ENCODE data around the gene U2AF2.

Gene U2AF2

DNA sequence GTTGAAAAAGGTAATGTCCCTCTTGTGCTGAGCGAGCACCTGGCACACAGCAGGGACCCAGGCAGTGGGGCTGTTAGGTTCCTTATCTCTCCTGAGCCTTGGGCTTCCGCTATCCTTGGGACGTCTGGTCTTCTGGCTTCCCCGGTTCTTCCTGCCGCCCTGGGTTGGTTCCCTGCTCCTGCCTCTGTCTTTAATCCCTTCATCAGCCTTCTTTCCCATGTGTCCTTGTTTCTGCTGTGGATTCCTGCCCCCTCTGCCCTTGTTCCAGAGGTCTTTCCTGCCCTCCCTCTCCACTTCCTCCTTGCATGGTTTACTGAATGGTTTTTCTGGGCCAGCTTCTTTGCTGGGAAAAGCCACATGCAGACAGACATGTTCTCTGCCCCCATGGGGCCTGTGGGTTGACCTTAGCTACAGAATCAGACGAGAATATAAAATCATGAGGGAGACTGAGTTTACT lies 22.8 kb downstream of the U2AF2 start:
- no peak for DNase-seq

DNA sequence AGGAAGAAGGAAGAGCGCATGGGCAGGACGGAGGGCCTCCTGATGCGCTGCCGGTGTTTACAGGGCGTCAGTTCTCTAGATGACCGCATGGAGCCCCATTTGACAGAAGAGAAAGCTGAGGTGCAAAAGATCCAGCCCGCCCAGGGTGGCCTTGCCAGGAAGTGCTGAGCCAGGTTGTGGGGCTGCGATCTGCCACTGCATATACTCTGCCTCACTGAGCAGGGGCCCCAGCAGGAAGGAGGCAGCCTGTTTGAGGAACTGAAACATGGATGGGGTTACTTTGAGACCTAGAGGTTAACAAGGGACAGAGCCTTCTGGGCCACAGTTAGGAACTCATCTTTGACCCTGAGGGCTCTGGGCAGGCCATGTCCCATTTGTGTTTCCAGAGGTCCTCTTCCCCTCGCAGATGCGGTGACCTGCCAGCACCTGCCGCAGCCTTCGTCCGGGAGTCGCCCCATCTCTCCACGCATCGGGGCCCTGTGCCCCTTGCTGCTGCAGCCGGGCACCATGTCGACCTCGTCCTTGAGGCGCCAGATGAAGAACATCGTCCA lies 23.4 kb downstream of the U2AF2 start:
- DNase-seq = no peak

DNA sequence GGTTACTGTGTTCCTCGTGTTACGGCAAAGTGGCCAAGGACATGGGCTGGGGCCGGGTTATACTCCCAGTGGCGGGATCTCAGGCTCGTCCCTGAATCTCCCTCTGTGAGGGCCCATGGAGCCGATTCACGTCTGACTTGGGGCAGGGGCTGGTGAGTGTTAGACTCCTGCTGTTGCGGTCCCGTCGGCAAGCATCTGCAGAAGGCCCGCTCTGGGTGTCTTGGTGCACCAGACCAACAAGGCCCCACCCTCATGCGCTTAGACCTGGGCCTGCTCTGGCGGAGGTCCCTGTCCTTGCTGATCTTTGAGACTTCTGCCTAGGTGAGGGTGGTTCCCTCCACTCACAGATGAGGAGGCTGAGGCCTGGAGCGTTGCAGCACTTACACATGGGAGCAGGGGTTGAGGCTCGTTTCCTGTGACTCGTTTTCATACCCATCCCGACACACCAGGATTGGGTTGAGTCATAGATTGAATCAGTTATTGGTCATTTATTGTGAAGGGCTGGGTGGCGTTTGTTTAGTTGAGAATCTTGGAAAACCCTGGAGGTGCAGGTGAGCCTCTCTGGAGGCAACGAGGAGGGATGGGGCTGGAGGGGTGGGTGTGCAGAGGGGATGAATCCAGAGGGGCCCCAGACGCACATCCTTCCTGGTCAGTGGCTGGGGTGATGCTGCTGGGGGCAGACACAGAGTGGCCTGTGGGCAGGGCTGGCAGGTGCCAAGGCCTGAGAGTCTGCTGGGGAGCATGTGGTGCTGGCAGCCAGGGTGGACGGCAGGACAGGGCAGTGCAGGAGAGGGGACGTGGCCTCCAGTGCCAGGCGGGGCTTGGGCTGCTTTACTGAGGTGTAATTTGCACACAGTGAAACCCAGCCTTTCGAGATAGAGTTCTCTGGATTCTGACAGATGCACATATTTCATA lies 24.8 kb downstream of the U2AF2 start:
- DNase-seq = no peak

DNA sequence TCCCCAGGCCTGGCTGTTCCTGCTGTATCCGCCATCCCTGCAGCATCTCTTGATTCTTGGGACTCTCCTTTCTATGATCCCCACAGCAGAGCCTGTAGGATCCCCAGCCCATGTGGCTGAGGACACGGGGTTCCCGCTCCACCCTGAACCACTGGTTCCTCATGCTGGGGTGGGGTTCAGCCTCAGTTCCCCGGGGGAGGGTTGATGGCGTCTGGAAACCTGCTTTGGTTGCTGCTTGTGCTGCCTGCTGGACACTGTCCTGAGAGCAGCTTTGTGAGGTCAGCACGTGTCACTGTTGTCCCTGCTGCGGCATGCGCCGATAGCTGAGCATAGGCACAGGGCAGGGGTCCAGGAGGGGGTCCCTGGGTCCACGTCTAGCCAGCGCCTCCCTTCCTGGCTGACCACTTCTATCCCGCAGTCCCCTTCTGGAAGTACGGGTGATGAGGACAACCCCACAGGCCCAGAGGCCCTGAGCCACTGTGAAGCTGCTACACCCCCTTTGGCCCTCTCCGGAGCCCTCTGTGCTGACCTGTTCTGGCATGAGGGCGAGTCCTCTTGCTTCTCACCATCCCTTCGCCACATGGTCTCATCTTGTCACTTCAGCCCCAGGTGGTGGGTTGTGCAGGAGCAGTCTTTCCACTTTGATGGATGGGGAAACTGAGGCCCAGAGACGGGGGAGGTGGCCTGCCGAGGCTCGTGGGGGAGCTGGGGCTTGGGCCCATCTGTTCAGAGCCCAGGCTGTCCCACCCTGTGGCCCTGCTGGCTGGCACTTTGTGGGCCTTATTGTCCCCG lies 25.7 kb downstream of the U2AF2 start:
- no peak for DNase-seq

DNA sequence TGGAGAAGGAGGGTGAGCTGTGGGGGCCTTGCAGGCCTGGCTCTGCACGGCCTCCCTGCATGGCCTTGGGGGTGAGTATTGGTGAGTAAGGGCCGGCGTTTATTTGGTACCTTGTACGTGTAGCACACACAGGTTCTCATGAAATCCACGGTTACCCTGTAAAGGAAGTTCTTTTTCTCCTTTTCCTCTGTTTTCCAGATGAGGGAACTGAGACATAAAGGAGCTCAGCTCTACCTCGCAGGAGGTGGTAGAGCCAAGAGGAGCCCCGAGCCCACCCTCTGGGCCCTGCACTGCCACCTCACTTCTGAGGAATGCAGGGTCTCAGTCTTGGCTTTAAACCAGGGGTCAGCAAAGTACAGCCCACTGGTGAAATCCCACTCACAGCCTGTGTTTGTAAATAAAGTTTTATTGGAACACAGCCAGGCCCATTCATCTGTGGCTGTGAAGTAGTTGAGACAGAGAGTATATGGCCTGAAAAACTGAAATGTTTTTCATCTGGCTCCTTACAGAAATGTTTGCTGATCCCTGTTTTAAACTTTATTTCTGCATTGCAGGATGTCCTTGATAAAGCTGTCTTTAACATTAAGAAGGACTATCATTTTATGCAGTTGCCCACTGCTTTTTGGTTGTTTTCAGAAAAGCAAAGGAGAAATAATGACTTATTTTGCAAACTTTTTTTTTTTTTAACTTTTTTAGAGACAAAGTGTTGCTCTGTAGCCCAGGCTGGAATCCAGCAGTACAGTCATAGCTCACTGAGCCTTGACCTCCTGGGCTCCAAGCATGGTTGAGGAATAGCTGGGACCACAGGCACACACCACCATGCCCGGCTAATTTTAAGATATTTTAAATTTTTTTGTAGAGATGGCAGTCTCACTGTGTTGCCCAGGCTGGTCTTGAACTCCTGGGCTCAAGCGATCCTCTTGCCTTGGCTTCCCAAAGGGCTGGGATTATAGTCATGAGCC lies 26.6 kb downstream of the U2AF2 start:
- DNase-seq = no peak

DNA sequence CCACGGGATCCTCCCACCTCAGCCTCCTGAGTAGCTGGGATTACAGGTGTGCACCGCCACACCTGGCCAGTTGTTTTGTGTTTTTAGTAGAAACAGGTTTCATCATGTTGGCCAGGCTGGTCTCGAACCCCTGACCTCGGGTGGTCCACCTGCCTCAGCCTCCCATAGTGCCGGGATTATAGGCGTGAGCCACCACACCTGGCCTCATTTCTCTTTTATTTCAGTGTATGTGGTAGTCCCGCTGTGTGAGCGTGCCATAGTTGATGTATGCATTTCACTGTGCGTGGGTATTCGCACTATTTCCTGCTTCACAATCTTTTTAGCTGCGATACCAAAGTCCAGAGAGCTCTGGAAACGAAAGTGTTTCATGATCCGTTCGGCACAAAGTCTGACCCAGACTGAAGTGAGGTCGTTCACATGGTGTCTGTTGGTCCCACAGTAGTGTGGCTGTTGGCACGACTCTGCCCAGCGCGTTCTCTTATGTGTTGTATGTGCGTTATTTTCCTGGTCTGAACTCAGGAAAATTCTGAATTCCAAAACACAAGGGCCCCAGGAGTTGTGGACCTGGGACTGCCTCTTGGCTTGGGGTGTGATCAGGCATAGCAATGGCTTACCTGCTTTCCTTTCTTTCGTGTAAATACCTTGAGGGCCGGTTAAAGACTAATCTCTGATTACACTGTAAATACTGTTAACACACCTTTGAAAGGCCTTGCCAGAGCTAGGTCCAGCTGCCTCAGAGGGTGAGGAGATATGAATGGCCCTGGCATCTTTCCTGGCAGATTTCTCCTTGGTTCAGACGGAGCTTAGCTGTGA lies 28.8 kb downstream of the U2AF2 start:
- DNase-seq = no peak

DNA sequence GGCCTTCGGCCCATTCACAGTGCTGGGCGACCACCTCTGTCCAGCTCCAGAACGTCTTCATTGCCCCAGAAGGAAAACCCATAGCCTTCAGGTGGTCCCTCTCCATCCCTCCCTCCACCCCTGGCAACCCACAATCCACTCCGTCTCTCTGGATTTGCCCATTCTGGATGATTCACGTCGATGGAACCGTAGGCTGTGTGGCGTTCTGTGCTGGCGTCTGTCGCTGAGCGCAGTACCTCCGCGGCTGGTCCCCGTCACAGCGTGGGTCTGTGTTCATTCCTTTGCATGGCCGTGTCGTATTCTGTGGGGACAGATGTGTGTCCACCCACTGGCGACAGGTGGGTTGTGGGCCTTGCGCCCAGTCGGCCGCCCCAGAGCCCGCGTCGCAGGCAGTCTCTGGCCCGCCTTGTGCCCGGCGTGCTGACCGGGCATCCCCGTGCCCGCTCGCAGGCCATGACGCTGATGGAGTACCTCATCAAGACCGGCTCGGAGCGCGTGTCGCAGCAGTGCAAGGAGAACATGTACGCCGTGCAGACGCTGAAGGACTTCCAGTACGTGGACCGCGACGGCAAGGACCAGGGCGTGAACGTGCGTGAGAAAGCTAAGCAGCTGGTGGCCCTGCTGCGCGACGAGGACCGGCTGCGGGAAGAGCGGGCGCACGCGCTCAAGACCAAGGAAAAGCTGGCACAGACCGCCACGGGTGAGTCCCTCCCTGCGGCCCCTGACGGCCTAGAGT lies 30.3 kb downstream of the U2AF2 start:
- DNase-seq = no peak

DNA sequence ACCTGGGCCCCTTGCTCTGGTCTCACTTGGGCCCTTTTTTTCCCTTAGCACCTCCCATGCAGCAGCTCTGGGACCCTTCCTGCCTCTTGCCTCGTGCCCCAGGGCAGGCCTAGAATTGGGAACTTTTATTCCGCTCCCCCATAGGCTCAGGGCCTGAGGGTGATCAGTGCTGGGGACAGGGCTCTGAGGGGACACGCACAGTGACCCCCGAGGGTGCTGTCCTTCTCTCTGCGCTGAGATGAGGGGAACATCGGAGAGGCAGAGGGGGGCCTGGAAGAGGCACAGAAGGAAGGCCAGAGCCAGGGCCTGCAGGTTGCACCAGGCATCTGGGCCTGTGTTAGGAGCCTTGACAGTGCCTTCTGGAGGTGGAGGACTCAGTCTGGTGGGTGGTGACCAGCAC lies 30.9 kb downstream of the U2AF2 start:
- DNase-seq = no peak

DNA sequence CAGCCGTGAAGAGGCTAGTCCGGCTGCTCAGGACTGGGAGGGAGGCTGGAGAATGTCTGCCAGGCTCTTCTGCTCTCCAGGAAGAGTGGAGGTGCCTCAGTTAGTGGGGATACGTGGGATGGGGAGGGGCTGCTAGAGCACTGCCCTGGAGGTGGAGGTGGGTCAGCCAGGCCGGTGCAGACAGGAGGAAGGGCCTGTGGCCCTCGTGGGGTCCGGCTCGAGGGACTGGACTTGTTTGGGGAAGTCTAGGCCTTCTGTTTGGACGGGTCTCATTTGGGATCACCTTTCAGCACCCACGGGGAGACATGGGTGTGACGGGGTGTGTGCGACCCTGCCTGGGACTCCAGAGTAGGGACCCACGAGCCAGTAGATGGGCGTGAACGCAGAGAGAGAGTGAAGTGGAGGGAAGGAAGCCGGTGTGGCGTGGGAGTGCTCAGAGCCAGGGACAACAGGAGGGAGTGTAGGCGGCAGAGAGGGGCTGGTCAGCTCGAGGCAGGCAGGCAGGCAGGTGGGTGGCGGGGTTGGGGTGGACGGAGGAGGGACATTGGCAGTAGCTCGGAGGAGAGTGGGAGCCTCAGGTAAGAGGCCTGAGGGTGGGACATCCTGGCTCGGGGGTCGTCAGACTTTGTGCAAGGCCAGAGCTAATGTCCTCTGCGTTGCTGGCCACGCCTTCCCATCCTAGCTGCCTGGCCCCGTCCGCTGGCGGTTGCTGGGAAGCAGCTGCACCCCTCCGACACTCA lies 31.6 kb downstream of the U2AF2 start:
- DNase-seq = no peak

DNA sequence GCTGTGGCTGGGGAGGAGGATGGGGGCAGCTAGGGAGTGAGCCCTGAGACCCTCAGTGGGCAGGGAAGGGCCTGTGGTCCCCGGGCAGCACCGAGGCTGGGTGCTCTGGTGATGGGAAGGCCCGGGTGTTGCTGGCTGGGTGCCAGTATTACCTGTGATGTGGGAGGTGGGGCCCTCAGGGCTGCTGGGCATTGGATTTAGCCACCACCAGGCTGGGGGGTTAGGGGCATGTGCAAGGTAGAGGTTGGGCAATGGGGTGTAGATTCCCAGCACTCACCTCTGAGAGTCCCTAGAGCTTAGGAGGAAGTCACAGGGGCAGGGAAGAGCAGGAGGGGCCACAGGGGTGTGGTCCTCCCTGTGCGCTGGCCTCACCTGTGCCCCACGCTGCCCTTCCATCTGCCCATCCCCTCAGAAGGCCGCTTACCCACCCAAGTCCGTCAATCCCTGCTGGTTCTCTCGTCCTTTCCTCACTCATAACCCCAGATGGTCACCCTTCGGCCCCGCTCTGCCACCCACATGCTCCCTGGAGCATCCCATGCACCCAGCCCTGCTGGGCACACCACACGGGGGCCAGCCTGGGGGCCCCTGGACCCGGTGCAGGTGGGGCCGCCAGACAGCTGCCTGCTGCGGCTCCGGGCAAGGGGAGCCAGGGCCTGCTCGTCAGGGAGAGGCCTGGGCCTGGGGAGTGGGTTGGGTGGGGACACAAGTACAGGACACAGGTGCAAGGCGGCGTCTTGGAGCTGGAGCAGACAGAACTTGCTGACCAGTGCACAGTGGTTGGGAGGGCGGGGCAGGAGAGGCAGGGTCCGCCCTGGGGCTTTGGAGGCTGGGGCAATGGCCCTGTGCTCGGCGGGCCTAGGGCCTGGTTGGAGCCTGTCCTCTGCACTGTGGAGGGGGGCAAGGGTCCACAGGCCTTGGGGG lies 32.7 kb downstream of the U2AF2 start:
- no peak for DNase-seq

DNA sequence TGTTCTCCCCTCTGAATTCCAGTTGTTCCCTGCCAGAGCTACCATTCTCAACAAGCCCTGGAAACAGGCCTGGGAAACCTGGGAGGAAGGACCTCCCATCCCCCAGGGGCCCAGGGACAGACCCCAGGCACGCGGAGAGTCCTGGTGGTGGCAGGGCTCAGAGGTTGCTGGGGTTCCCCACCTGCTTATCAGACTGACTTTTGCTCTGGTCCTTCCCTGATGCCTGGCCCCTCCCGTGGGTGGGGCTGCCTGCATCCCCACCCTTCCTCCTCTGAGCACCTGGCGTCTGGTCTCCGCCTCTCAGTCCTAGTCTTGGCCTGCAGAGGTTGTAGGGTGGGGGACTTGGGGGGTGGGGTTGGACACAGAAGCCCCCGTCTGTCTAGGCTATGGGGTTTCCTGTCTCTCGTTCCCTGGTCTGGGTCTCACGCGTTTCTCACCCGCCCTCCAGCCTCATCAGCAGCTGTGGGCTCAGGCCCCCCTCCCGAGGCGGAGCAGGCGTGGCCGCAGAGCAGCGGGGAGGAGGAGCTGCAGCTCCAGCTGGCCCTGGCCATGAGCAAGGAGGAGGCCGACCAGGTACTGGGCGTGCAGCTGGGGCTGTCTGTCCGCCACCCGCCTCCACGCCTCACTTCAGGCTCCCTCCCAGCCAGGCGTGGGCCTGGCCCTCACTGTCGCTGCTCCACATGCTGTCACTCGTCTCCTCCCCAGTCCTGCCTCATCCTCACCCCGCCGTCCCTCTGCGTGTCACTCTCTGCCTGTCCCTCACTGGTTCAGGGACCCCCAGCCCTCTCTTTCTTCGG lies 33.8 kb downstream of the U2AF2 start:
- peak; percentile 43 for DNase-seq

DNA sequence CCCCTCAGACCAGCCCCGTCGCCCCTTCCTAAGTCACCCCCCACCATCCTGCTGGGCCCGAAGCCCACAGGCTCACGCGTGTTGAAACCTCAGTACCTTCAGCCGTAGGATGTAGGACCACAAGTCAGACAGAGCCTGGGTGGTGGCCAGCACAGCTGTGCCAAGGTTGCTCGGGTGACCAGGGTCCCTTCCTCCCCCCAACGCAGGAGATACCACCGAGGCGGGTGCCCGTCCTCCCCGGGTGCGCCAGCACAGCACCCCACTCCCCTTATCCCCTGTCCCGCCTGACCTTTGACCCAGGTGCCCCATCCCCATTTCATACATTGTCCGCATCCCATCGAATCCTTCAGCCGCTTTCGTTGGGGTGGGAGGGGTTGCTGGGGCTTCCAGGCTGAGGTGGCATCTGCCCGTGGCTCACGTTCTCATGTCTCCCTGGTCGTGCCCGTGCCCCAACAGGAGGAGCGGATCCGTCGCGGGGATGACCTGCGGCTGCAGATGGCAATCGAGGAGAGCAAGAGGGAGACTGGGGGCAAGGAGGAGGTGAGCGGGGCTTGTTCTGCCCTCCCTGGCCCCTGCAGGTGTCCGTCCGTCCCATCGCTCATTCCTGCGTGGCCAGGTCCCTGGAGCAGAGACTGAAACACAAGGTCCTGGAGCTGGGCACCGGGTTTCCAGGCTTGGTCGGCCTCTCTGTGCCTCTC lies 34.7 kb downstream of the U2AF2 start:
- DNase-seq = no peak

DNA sequence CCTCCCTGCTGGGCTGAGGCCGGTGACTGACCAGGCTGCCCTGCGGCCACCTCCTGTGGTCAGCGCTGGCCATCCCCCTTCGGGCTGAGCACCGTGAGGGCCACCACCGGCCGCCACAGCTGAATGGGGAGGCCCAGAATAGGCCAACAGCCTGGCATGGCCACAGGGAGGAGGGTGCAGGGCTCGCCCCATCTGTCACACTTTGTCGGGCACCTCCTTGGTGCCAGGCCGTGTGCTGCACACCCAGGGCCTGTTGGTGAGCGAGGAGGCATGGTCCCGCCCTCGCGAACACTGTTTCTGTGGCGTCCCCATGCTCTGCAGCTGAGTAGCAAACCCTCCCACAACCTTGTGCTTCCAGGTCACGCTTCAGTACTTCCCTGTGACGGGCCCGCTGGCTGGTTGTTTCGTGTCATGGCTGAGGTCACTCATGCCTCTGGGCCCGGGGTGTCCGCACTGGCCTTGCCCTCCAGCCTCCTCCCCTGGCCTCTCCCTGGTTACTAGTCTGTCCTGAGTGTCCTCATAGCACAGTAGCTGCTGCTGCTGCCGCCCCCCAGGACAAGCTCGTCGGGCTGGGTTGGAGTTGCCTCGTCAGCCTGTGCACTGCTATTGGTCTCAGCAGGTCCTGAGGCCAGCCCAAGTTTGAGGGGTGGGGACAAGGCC lies 35.4 kb downstream of the U2AF2 start:
- DNase-seq = no peak

DNA sequence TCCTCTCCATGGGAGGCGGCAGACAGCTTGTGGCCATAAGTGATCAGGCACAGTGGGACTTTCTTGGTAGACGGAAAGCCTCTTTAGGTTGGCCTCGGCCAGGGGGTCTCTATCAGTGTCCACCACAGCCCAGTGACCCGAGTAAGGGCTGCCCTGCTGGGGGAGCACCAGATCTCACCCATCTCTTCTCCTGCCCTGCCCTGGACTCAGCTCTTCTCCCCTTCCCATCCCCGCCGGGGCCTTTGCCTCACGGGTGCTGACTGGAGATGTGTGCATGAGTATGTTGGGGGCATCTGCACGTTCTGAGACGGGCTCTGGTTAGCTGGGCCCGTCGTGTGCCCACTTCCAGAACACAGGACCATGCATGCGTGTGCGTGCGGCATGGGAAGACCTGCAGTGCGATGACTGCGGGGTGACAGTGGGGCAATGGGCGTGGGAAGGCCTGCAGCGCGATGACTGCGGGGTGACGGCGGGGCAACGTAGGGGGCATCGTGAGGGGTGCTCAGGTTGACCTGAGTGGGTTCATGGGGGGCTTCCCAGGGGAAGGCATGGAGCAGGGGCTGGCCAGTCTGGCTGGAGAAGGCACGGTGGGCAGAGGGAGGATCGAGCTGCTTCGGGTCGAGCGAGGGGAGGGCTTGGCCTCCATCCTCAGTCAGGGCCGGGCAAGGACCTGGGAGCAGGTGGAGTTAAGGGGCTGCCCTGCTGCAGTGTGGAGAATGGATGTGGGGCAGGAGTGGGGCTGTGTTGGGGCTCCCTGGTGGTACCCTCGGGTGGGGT lies 36.1 kb downstream of the U2AF2 start:
- no peak for DNase-seq

DNA sequence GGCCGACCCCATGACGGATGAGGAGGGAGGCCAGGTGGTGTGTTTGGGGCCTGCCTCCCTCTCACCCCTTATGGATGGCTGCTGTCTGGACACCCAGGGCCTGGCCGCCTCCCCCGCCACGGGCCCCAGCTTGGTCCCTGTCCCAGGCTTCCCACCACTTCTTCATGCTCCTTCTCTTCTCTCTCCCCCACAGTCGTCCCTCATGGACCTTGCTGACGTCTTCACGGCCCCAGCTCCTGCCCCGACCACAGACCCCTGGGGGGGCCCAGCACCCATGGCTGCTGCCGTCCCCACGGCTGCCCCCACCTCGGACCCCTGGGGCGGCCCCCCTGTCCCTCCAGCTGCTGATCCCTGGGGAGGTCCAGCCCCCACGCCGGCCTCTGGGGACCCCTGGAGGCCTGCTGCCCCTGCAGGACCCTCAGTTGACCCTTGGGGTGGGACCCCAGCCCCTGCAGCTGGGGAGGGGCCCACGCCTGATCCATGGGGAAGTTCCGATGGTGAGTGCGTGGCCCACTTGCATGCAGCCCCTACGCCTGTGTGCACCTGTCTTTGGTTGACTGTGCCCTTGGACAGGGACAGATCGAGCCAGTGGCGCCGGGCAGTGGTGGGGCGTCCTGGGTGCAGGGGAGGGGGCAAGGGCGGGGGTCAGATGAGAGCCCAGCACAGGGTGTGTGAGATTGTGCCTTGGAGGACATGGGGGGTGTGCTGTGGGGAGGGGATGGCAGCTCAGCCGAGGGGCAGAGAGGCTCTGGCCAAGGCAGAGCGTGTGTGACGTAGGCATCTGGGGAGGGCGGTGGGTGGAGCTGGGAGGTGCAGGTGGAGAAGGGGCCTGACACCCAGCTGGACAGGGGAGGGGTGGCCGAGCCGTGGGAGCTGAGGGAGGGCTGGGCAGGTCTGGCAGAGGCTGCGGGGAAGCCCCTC lies 37.0 kb downstream of the U2AF2 start:
- no peak for DNase-seq

Measured in hematopoietic multipotent progenitor cell treated with erythropoietin and hydrocortisone succinate and interleukin-3 and kit ligand, for 6 days (in vitro differentiated cells).